H1 (cell line): Measurements from ENCODE around the gene OR6V1. TPM values are rescaled to one million over a fixed set of nuclear protein-coding genes. Genes with fewer than 3 reads are reported as not detected.

ENCODE experiments used
- HDAC6 ChIP-seq: IDR thresholded peaks from one replicate; pipeline ENCODE4 v1.7.1; 2012; ENCODE audit warnings: low read depth, mild to moderate bottlenecking, inconsistent platforms, low read length, moderate library complexity
- RBBP5 ChIP-seq: IDR thresholded peaks from 2 replicates; pipeline ENCODE4 v1.7.1; 2012; ENCODE audit warnings: low read depth, mild to moderate bottlenecking, inconsistent platforms, low read length, moderate library complexity, borderline replicate concordance
- TBP ChIP-seq: IDR thresholded peaks from 2 replicates; pipeline ENCODE4 v1.6.1; 2011; ENCODE audit warnings: low read depth, low read length, improper control_type of control experiment
- polyA plus RNA-seq, 7 experiments: library from polyadenylated mRNA; depleted of rRNA in 3 of 7; stranded (reverse) in 5 of 7; unstranded in 2 of 7; fragments of >200 nt in 5 of 7; fragments of 200-250 nt in 2 of 7; gene quantifications; 1 replicate in 5 of 7; 2 replicates in 1 of 7; 4 replicates in 1 of 7; pipeline versions ENCODE4 v1.2.1 to v1.2.3, GENCODE V29; 2011 to 2013; ENCODE audit warnings: missing spikeins in 2 of 7, mixed read lengths in 2 of 7
- total RNA-seq: library from RNA; stranded (reverse); fragmentation: NEBNext Ultra II Directional; extraction: Animal tissue kit (Norgen Biotek cat#: 25700); gene quantifications from 2 replicates; pipeline ENCODE4 v1.2.1, GENCODE V29; 2021
- TF ChIP-seq, protein P1 (sequence below): fragments of 300-600 bp; sonication (generic); IDR thresholded peaks from 2 replicates; pipeline ENCODE4 v1.7.1; 2012; ENCODE audit warnings: low read length, moderate library complexity, mild to moderate bottlenecking, inconsistent platforms; ENCODE audit not compliant: insufficient replicate concordance

The OR6V1 gene
- total and polyA plus RNA-seq, 2 of the 8 experiments (the other 6 are each of a cell fraction or from before 2014, with no cell fraction given) = not detected

DNA sequence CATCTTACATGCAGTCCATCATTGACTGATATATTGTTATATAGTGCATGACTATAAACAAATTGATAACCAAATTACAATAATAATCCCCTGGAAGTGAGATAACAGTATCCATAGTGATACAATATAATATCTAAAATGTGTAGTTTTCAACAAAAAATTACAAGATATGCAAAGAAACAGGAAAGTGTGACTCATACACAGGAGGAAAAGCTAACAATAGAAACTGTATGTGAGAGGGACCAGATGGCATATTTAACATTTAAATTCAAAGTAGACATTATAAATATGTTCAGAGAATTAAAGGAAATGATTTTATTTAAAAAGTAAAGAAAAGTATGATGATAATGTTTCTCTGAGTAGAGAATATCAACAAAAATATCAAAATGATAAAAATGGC, 33.2 kb upstream of the OR6V1 start (continued):
- TF ChIP-seq RBBP5 (no peak), HDAC6 (no peak), TBP (no peak)
- TF ChIP-seq, protein P1, sequence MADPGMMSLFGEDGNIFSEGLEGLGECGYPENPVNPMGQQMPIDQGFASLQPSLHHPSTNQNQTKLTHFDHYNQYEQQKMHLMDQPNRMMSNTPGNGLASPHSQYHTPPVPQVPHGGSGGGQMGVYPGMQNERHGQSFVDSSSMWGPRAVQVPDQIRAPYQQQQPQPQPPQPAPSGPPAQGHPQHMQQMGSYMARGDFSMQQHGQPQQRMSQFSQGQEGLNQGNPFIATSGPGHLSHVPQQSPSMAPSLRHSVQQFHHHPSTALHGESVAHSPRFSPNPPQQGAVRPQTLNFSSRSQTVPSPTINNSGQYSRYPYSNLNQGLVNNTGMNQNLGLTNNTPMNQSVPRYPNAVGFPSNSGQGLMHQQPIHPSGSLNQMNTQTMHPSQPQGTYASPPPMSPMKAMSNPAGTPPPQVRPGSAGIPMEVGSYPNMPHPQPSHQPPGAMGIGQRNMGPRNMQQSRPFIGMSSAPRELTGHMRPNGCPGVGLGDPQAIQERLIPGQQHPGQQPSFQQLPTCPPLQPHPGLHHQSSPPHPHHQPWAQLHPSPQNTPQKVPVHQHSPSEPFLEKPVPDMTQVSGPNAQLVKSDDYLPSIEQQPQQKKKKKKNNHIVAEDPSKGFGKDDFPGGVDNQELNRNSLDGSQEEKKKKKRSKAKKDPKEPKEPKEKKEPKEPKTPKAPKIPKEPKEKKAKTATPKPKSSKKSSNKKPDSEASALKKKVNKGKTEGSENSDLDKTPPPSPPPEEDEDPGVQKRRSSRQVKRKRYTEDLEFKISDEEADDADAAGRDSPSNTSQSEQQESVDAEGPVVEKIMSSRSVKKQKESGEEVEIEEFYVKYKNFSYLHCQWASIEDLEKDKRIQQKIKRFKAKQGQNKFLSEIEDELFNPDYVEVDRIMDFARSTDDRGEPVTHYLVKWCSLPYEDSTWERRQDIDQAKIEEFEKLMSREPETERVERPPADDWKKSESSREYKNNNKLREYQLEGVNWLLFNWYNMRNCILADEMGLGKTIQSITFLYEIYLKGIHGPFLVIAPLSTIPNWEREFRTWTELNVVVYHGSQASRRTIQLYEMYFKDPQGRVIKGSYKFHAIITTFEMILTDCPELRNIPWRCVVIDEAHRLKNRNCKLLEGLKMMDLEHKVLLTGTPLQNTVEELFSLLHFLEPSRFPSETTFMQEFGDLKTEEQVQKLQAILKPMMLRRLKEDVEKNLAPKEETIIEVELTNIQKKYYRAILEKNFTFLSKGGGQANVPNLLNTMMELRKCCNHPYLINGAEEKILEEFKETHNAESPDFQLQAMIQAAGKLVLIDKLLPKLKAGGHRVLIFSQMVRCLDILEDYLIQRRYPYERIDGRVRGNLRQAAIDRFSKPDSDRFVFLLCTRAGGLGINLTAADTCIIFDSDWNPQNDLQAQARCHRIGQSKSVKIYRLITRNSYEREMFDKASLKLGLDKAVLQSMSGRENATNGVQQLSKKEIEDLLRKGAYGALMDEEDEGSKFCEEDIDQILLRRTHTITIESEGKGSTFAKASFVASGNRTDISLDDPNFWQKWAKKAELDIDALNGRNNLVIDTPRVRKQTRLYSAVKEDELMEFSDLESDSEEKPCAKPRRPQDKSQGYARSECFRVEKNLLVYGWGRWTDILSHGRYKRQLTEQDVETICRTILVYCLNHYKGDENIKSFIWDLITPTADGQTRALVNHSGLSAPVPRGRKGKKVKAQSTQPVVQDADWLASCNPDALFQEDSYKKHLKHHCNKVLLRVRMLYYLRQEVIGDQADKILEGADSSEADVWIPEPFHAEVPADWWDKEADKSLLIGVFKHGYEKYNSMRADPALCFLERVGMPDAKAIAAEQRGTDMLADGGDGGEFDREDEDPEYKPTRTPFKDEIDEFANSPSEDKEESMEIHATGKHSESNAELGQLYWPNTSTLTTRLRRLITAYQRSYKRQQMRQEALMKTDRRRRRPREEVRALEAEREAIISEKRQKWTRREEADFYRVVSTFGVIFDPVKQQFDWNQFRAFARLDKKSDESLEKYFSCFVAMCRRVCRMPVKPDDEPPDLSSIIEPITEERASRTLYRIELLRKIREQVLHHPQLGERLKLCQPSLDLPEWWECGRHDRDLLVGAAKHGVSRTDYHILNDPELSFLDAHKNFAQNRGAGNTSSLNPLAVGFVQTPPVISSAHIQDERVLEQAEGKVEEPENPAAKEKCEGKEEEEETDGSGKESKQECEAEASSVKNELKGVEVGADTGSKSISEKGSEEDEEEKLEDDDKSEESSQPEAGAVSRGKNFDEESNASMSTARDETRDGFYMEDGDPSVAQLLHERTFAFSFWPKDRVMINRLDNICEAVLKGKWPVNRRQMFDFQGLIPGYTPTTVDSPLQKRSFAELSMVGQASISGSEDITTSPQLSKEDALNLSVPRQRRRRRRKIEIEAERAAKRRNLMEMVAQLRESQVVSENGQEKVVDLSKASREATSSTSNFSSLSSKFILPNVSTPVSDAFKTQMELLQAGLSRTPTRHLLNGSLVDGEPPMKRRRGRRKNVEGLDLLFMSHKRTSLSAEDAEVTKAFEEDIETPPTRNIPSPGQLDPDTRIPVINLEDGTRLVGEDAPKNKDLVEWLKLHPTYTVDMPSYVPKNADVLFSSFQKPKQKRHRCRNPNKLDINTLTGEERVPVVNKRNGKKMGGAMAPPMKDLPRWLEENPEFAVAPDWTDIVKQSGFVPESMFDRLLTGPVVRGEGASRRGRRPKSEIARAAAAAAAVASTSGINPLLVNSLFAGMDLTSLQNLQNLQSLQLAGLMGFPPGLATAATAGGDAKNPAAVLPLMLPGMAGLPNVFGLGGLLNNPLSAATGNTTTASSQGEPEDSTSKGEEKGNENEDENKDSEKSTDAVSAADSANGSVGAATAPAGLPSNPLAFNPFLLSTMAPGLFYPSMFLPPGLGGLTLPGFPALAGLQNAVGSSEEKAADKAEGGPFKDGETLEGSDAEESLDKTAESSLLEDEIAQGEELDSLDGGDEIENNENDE = no peak
